Esophagus squamous epithelium (tissue), 5 donors: Measurements from ENCODE around the gene INAFM2. TPM values are rescaled to one million over a fixed set of nuclear protein-coding genes. Genes with fewer than 3 reads are reported as not detected.

Source experiments
- DNase-seq: peaks from one replicate; lab custom pipeline; 2025; lab: John Stamatoyannopoulos, UW
- H3K27ac ChIP-seq, 4 donors: fragments of 200-600 bp; sonication (generic); one replicate each; pipeline ENCODE4 v1.5.1; 2016 to 2019; ENCODE audit warnings: mild to moderate bottlenecking in 1 of 4
- H3K27me3 ChIP-seq, 4 donors: fragments of 200-600 bp; sonication (generic); 1 replicate in 3 of 4; 2 replicates in 1 of 4; pipeline versions ENCODE4 v1.5.1 to v1.6.0; 2017 to 2021; ENCODE audit warnings: antibody characterized with exemption in 1 of 4
- H3K36me3 ChIP-seq, 3 donors: fragments of 200-600 bp; sonication (generic); one replicate each; pipeline ENCODE4 v1.5.1; 2016 to 2019
- H3K4me1 ChIP-seq, 3 donors: fragments of 200-600 bp; sonication (generic); one replicate each; pipeline ENCODE4 v1.5.1; 2017 to 2019
- H3K4me3 ChIP-seq, 4 donors: fragments of 200-600 bp; sonication (generic); 1 replicate in 3 of 4; 2 replicates in 1 of 4; pipeline ENCODE4 v1.5.1; 2016 to 2019; ENCODE audit warnings: mild to moderate bottlenecking in 2 of 4, moderate library complexity in 1 of 4
- H3K9me3 ChIP-seq, 3 donors: fragments of 200-600 bp; sonication (generic); one replicate each; pipeline ENCODE4 v1.5.1; 2016 to 2019
- POLR2A ChIP-seq, 4 donors: fragments of 450-650 bp; IDR thresholded peaks; one replicate each; pipeline ENCODE4 v1.6.1; 2017; ENCODE audit warnings: antibody characterized with exemption in 4 of 4, mild to moderate bottlenecking in 4 of 4, moderate library complexity in 3 of 4
- WGBS, 2 donors: methylation state at CpG; one replicate each; pipeline ENCODE4 v1.1.5; 2018; 5-methylcytosine and 5-hydroxymethylcytosine counted together
- intact Hi-C: fragments of 100-400 bp; cut with DNase I; formaldehyde crosslinking; loops from one replicate; pipeline ENCODE4 v1.15.0; 2022
- total RNA-seq, 4 donors: library from RNA; depleted of rRNA; stranded (reverse); fragments of >200 nt; gene quantifications; one replicate each; pipeline ENCODE4 v1.1.0, GENCODE V29; 2016
- TF ChIP-seq, protein P1 (sequence below), 6 experiments: fragments of 450-650 bp in 4 of 6; fragments of 200-600 bp in 2 of 6; sonication (generic) in 2 of 6; IDR thresholded peaks; one replicate each; pipeline ENCODE4 v1.5.1; 2016 to 2019; ENCODE audit warnings: antibody characterized with exemption in 6 of 6, mild to moderate bottlenecking in 4 of 6, moderate library complexity in 4 of 6
- donor health status: DM: yes; HTN: yes; CAD: no.

INAFM2 gene
- total RNA-seq, 4 donors from 2014 or later: 4.7 to 10.1 (median 8.1) TPM

DNA sequence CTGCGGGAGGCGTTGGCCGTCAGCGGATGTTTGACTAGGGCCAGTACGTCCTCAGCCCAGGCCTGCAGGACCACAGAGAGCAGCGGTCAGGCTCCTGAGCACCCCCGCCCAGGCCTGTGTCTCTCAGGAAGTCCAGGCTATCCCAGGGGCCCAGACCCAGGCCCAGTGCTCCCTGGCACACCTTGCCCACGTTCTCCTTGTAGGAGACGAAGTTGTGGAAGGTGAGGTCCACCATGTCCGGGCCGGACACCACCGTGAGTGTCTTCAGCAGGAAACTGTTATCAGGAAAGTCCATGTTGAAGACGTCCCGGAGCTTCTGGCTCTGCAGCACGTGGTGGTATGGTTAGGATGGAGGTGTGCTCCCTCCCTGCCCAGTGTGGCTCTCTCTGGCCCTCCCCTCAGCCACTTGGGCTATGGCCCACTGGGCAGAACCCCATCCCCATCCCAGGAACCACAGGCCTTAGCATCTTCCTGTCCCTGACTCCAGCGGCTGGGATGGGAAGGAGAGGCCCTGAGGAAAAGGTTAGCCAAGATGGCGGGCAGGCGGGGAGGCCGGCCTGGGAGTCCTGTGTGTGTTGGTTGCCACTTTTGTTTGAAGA lies 21.1 kb upstream of the INAFM2 start:
- Histone ChIP-seq H3K27me3 (peaks cover 0 to 20% (median 0%) of the 10 kb centered on the region in 4 donors), H3K9me3 (peaks cover 0 to 11% (median 7%) of the 10 kb centered on the region in 3 donors), H3K27ac (no peak overlapping the region), H3K4me3 (no peak overlapping the region), H3K36me3 (no peaks in the 10 kb centered on the region), H3K4me1 (no peaks in the 10 kb centered on the region)
- no peak for DNase-seq
- WGBS, 2 donors: 88% methylated on average over 4 of the region's 19 CpGs; no CpG with 5 or more reads in 1 of the 2 donors
- intact Hi-C loops: no loop called here
- TF ChIP-seq, protein P1, sequence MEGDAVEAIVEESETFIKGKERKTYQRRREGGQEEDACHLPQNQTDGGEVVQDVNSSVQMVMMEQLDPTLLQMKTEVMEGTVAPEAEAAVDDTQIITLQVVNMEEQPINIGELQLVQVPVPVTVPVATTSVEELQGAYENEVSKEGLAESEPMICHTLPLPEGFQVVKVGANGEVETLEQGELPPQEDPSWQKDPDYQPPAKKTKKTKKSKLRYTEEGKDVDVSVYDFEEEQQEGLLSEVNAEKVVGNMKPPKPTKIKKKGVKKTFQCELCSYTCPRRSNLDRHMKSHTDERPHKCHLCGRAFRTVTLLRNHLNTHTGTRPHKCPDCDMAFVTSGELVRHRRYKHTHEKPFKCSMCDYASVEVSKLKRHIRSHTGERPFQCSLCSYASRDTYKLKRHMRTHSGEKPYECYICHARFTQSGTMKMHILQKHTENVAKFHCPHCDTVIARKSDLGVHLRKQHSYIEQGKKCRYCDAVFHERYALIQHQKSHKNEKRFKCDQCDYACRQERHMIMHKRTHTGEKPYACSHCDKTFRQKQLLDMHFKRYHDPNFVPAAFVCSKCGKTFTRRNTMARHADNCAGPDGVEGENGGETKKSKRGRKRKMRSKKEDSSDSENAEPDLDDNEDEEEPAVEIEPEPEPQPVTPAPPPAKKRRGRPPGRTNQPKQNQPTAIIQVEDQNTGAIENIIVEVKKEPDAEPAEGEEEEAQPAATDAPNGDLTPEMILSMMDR (IDR thresholded peaks at IDR 0.05): no peak
- no peak for TF ChIP-seq POLR2A (IDR thresholded peaks at IDR 0.05)

DNA sequence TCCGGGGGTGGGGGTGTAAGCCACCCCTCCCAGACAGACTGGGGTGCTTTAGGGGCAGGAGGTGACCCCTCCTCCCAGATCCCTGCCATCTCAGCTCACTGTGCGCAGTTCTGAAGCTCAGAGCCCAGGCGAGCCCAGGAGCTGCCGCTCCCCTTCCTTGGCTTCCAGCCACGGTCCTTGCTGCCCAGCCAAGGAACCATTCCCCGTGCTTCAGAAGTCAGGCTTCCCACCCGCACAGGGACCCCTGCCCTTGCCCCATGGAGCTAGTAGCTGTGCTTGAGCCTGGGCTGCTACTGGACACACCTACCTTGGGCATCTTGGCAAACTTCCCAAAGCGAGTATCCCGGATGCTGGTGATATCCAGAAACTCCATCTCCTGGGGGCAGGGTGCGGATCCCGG lies 20.5 kb upstream of the INAFM2 start:
- WGBS, 2 donors: 69 to 72% methylated on average over 5 to 9 of the region's 11 CpGs
- H3K27ac ChIP-seq: no peak overlapping the region
- DNase-seq: no peak
- peaks cover 0 to 11% (median 7%) of the 10 kb centered on the region in 3 donors for H3K9me3 ChIP-seq
- H3K27me3 ChIP-seq: peaks cover 0 to 26% (median 0%) of the 10 kb centered on the region in 4 donors
- TF ChIP-seq, protein P1 (IDR thresholded peaks at IDR 0.05): no peak
- no peak for TF ChIP-seq POLR2A (IDR thresholded peaks at IDR 0.05)
- H3K4me1 ChIP-seq: no peaks in the 10 kb centered on the region
- intact Hi-C loops: no loop called here
- no peak overlapping the region for H3K4me3 ChIP-seq
- H3K36me3 ChIP-seq: no peaks in the 10 kb centered on the region

DNA sequence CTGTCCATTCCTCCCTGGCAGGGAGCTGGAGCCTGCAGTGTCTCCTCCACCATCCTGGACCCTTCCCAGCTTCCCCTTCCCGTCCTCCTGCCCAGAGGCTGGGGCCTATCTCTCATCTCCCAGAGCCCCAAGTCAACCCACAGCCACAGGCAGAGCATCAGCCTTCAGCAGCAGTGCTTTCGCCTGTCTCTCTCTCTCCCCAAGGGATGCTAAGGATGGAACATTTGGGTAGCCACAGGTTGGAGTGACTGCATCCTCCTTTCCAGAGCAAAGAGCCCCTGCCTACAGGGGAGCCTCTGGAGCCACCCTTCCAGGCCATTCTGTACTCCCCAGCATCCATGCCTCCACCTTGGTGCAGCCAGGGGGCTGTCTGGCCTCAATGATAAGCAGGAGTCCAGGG lies 19.9 kb upstream of the INAFM2 start:
- TF ChIP-seq POLR2A (IDR thresholded peaks at IDR 0.05): no peak
- TF ChIP-seq, protein P1 (IDR thresholded peaks at IDR 0.05): no peak
- no peak overlapping the region for H3K4me3 ChIP-seq
- H3K27me3 ChIP-seq: peaks cover 0 to 32% (median 0%) of the 10 kb centered on the region in 4 donors
- DNase-seq: no peak
- peaks cover 0 to 11% (median 7%) of the 10 kb centered on the region in 3 donors for H3K9me3 ChIP-seq
- no peaks in the 10 kb centered on the region for H3K36me3 ChIP-seq
- 85 to 86% methylated on average over 1 to 2 of the region's 2 CpGs for WGBS, 2 donors
- H3K4me1 ChIP-seq: no peaks in the 10 kb centered on the region
- no peak overlapping the region for H3K27ac ChIP-seq
- intact Hi-C loops: no loop called here

DNA sequence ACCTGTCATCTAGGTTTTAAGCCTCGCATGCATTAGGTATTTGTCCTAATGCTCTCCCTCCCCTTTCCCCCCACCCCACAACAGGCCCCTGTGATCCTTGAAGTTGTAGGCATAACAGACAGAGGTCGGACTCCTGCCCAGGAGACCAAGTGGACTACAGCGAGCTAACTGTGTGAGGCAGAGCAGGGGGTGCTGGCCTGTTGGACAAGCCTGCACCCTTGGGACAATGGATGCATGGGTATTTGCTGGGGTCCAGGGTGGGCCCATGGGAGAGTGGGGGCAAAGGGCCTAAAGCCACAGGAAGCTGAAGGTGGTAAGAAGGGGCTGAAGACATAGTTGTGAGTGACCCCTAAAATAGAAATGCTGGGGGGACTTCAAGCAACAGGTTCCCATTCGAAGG lies 18.2 kb upstream of the INAFM2 start:
- Histone ChIP-seq H3K27ac (no peak overlapping the region), H3K36me3 (no peaks in the 10 kb centered on the region), H3K9me3 (peaks cover 0 to 4% (median 2%) of the 10 kb centered on the region in 3 donors), H3K4me1 (peaks cover 0 to 4% (median 0%) of the 10 kb centered on the region in 3 donors), H3K27me3 (peaks cover 0 to 46% (median 0%) of the 10 kb centered on the region in 4 donors), H3K4me3 (no peak overlapping the region)
- 76 to 95% methylated on average over 2 of the region's 4 CpGs for WGBS, 2 donors
- intact Hi-C loops: no loop called here
- TF ChIP-seq POLR2A (IDR thresholded peaks at IDR 0.05): no peak
- TF ChIP-seq, protein P1 (IDR thresholded peaks at IDR 0.05): no peak
- no peak for DNase-seq

DNA sequence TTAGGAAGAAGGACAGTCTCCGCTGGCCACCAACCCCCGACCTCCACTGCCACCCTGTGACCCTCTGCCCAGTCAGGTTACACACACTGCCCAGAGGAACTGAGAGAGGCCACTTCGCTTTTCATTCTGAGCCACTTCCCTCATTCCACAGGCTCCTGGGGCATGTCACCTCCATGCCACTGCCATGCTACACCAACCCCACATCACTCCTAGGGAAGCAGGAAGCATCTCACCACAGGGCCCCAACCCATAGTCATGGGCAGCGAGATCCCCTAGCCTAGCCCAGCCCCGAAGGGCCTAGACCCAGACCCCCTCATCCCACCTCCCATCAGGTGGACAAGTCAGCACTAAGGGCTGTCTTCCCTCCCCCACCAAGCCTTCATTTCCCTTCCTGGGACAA lies 17.1 kb upstream of the INAFM2 start:
- Histone ChIP-seq H3K27ac (no peak overlapping the region), H3K36me3 (no peaks in the 10 kb centered on the region), H3K4me1 (peaks cover 0 to 4% (median 0%) of the 10 kb centered on the region in 3 donors), H3K9me3 (no peaks in the 10 kb centered on the region), H3K27me3 (peaks cover 0 to 57% (median 0%) of the 10 kb centered on the region in 4 donors), H3K4me3 (peak overlapping the region in 3 of 4 donors; percentile 21 to 57 (median 42))
- no peak for DNase-seq
- WGBS, 2 donors: 83 to 91% methylated on average over 3 to 4 of the region's 5 CpGs
- intact Hi-C loops: no loop called here
- no peak for TF ChIP-seq POLR2A (IDR thresholded peaks at IDR 0.05)
- TF ChIP-seq, protein P1 (IDR thresholded peaks at IDR 0.05): no peak
